Hepatocyte (in vitro differentiated cells): ENCODE data around the gene IRF2BP1. TPM values are rescaled to one million over a fixed set of nuclear protein-coding genes. Genes with fewer than 3 reads are reported as not detected.
"Not testable (repeated sequence)": the region's sequence is repeated elsewhere in the genome, so short reads cannot be mapped to it uniquely, and the experiment has no call there.

Experiments used
- DNase-seq: peaks from one replicate; pipeline ENCODE4 v3.0.0-alpha.2; 2016; ENCODE audit warnings: low spot score
- H2AFZ ChIP-seq: fragments of 200-600 bp; sonication (generic); 2 replicates; pipeline ENCODE4 v1.6.0; 2016; ENCODE audit warnings: antibody characterized with exemption, mild to moderate bottlenecking
- H3K27ac ChIP-seq: fragments of 200-600 bp; sonication (generic); 2 replicates; pipeline ENCODE4 v1.5.1; 2016; ENCODE audit warnings: mild to moderate bottlenecking
- H3K27me3 ChIP-seq: fragments of 200-600 bp; sonication (generic); 2 replicates; pipeline ENCODE4 v1.6.1; 2016
- H3K36me3 ChIP-seq: fragments of 200-600 bp; sonication (generic); replicated peaks from 2 replicates; pipeline ENCODE4 v1.5.1; 2016; ENCODE audit warnings: low read depth; ENCODE audit not compliant: insufficient read depth
- H3K4me1 ChIP-seq: fragments of 200-600 bp; sonication (generic); 2 replicates; pipeline ENCODE4 v1.5.1; 2016; ENCODE audit warnings: mild to moderate bottlenecking, moderate library complexity; ENCODE audit not compliant: insufficient read depth
- H3K4me2 ChIP-seq: fragments of 200-600 bp; sonication (generic); 2 replicates; pipeline ENCODE4 v1.6.0; 2016
- H3K4me3 ChIP-seq: fragments of 200-600 bp; sonication (generic); 2 replicates; pipeline ENCODE4 v1.5.1; 2016; ENCODE audit warnings: mild to moderate bottlenecking
- H3K79me2 ChIP-seq: fragments of 200-600 bp; sonication (generic); 2 replicates; pipeline ENCODE4 v1.6.0; 2017; ENCODE audit warnings: mild to moderate bottlenecking
- H3K9me2 ChIP-seq: fragments of 200-600 bp; sonication (generic); replicated peaks from 2 replicates; pipeline ENCODE4 v1.6.0; 2017; ENCODE audit warnings: mild to moderate bottlenecking; ENCODE audit not compliant: insufficient read depth
- H3K9me3 ChIP-seq: fragments of 200-600 bp; sonication (generic); 2 replicates; pipeline ENCODE4 v1.5.1; 2016; ENCODE audit warnings: low read depth, mild to moderate bottlenecking
- H4K20me1 ChIP-seq: fragments of 200-600 bp; sonication (generic); 2 replicates; pipeline ENCODE4 v1.6.0; 2016; ENCODE audit warnings: mild to moderate bottlenecking; ENCODE audit not compliant: insufficient read depth, poor library complexity, severe bottlenecking
- CTCF ChIP-seq: fragments of 200-600 bp; sonication (generic); IDR thresholded peaks from 2 replicates; pipeline ENCODE4 v1.5.1; 2016; ENCODE audit warnings: antibody characterized with exemption, mild to moderate bottlenecking; ENCODE audit not compliant: poor library complexity
- EZH2 ChIP-seq: fragments of 200-600 bp; sonication (generic); IDR thresholded peaks from 2 replicates; pipeline ENCODE4 v1.6.1; 2016; ENCODE audit warnings: antibody characterized with exemption, mild to moderate bottlenecking, borderline replicate concordance
- EZH2phosphoT487 ChIP-seq: fragments of 200-600 bp; sonication (generic); IDR thresholded peaks from one replicate; pipeline ENCODE4 v1.6.1; 2018; ENCODE audit warnings: antibody characterized with exemption, mild to moderate bottlenecking, low read depth, moderate library complexity; ENCODE audit not compliant: unreplicated experiment, severe bottlenecking
- WGBS: methylation state at CpG from one replicate; pipeline ENCODE4 v1.1.6; 2016; ENCODE audit warnings: low lambda C conversion rate; ENCODE audit errors: missing lambda C conversion rate; 5-methylcytosine and 5-hydroxymethylcytosine counted together
- polyA plus RNA-seq: library from polyadenylated mRNA; unstranded; fragments of >200 nt; fragmentation: Nextera tagmentation; extraction: Ambion mirVana; gene quantifications from 2 replicates; pipeline ENCODE4 v1.2.1, GENCODE V29; 2016
- total RNA-seq: library from RNA; depleted of rRNA; stranded (reverse); fragments of >200 nt; gene quantifications from 2 replicates; pipeline ENCODE4 v1.2.3, GENCODE V29; 2014

Gene IRF2BP1
- total and polyA plus RNA-seq, 2 experiments from 2014 or later: 11.5 to 25.2 TPM

- H3K4me3 ChIP-seq: no peak overlapping the region
- H3K9me2 ChIP-seq: no peaks in the 10 kb centered on the region
- no peaks in the 10 kb centered on the region for H3K27me3 ChIP-seq
- H3K9me3 ChIP-seq: no peaks in the 10 kb centered on the region
- no peak for TF ChIP-seq EZH2
- no peak for TF ChIP-seq CTCF
- TF ChIP-seq EZH2phosphoT487: no peak
- H2AFZ ChIP-seq: no peak overlapping the region
- no peaks in the 10 kb centered on the region for H3K36me3 ChIP-seq
- H3K4me1 ChIP-seq: peaks cover 27% of the 10 kb centered on the region
- H3K79me2 ChIP-seq: peaks cover 22% of the 10 kb centered on the region
- H4K20me1 ChIP-seq: no peaks in the 10 kb centered on the region
- peak overlapping the region; percentile 21 for H3K27ac ChIP-seq
- WGBS: 78% methylated on average over 7 of the region's 7 CpGs
- no peak for DNase-seq
- H3K4me2 ChIP-seq: no peak overlapping the region
These were observed 12.6 kb downstream of the IRF2BP1 start for GRCh38 chr19:45873219-45873772.

DNA sequence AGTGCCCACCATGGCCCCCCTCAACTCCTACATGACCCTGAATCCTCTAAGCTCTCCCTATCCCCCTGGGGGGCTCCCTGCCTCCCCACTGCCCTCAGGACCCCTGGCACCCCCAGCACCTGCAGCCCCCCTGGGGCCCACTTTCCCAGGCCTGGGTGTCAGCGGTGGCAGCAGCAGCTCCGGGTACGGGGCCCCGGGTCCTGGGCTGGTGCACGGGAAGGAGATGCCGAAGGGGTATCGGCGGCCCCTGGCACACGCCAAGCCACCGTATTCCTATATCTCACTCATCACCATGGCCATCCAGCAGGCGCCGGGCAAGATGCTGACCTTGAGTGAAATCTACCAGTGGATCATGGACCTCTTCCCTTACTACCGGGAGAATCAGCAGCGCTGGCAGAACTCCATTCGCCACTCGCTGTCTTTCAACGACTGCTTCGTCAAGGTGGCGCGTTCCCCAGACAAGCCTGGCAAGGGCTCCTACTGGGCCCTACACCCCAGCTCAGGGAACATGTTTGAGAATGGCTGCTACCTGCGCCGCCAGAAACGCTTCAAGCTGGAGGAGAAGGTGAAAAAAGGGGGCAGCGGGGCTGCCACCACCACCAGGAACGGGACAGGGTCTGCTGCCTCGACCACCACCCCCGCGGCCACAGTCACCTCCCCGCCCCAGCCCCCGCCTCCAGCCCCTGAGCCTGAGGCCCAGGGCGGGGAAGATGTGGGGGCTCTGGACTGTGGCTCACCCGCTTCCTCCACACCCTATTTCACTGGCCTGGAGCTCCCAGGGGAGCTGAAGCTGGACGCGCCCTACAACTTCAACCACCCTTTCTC, 13.6 kb downstream of the IRF2BP1 start:
- no peak for TF ChIP-seq EZH2phosphoT487
- DNase-seq: no peak
- 96% methylated on average over 30 of the region's 34 CpGs for WGBS
- H3K4me2 ChIP-seq: no peak overlapping the region
- peaks cover 21% of the 10 kb centered on the region for H3K4me1 ChIP-seq
- no peaks in the 10 kb centered on the region for H3K9me2 ChIP-seq
- H3K4me3 ChIP-seq: no peak overlapping the region
- no peaks in the 10 kb centered on the region for H3K36me3 ChIP-seq
- no peaks in the 10 kb centered on the region for H3K27me3 ChIP-seq
- H4K20me1 ChIP-seq: no peaks in the 10 kb centered on the region
- no peak overlapping the region for H3K27ac ChIP-seq
- no peaks in the 10 kb centered on the region for H3K9me3 ChIP-seq
- H3K79me2 ChIP-seq: peaks cover 30% of the 10 kb centered on the region
- no peak overlapping the region for H2AFZ ChIP-seq

DNA sequence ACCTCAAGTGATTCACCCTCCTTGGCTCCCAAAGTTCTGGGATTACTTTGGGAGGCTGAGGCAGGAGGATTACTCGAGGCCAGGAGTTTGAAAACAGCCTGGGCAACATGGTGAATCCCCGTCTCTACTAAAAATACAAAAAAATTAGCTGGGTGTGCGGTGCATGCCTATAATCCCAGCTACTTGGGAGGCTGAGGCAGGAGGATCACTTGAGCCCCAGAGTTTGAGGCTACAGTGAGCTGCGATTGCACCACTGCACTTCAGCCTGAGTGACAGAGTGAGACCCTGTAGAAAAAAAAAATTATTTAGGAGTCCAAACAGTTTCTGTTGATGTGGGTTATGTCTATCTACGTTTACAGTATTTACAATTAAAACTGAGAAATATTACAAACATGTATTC, 15.1 kb downstream of the IRF2BP1 start:
- H2AFZ ChIP-seq: no peak overlapping the region
- H3K9me2 ChIP-seq: no peaks in the 10 kb centered on the region
- H3K27ac ChIP-seq: no peak overlapping the region
- H3K4me3 ChIP-seq: no peak overlapping the region
- no peaks in the 10 kb centered on the region for H3K27me3 ChIP-seq
- no peak overlapping the region for H3K4me2 ChIP-seq
- no peak for DNase-seq
- H3K79me2 ChIP-seq: peaks cover 45% of the 10 kb centered on the region
- TF ChIP-seq EZH2 (no peak), EZH2phosphoT487 (no peak), CTCF (no peak)
- no peaks in the 10 kb centered on the region for H4K20me1 ChIP-seq
- H3K9me3 ChIP-seq: no peaks in the 10 kb centered on the region
- peaks cover 8% of the 10 kb centered on the region for H3K4me1 ChIP-seq
- H3K36me3 ChIP-seq: no peaks in the 10 kb centered on the region
- WGBS: 92% methylated on average over 5 of the region's 5 CpGs

- 80% methylated on average over 4 of the region's 4 CpGs for WGBS
- H3K79me2 ChIP-seq: peaks cover 59% of the 10 kb centered on the region
- not testable (repeated sequence) for H3K27ac ChIP-seq, DNase-seq, H2AFZ ChIP-seq, H3K4me1 ChIP-seq, H3K9me2 ChIP-seq, H3K4me3 ChIP-seq, H3K36me3 ChIP-seq, H3K9me3 ChIP-seq, H4K20me1 ChIP-seq
- peaks cover 13% of the 10 kb centered on the region for H3K27me3 ChIP-seq
- peak overlapping the region; percentile 72 for H3K4me2 ChIP-seq
These were observed 18.7 kb downstream of the IRF2BP1 start for GRCh38 chr19:45867241-45867640.
